Lower leg skin (tissue), 3 donors: Measurements from ENCODE around the gene ARHGAP22.

Experiments
- POLR2A ChIP-seq, 2 donors: fragments of 450-650 bp; IDR thresholded peaks; one replicate each; pipeline ENCODE4 v1.6.1; 2016 to 2017; ENCODE audit warnings: antibody characterized with exemption in 2 of 2, mild to moderate bottlenecking in 1 of 2, moderate library complexity in 1 of 2
- TF ChIP-seq, protein P1 (sequence below), 3 donors: fragments of 450-650 bp; IDR thresholded peaks; one replicate each; pipeline ENCODE4 v1.5.1; 2016; ENCODE audit warnings: antibody characterized with exemption in 3 of 3, mild to moderate bottlenecking in 3 of 3, moderate library complexity in 2 of 3

DNA sequence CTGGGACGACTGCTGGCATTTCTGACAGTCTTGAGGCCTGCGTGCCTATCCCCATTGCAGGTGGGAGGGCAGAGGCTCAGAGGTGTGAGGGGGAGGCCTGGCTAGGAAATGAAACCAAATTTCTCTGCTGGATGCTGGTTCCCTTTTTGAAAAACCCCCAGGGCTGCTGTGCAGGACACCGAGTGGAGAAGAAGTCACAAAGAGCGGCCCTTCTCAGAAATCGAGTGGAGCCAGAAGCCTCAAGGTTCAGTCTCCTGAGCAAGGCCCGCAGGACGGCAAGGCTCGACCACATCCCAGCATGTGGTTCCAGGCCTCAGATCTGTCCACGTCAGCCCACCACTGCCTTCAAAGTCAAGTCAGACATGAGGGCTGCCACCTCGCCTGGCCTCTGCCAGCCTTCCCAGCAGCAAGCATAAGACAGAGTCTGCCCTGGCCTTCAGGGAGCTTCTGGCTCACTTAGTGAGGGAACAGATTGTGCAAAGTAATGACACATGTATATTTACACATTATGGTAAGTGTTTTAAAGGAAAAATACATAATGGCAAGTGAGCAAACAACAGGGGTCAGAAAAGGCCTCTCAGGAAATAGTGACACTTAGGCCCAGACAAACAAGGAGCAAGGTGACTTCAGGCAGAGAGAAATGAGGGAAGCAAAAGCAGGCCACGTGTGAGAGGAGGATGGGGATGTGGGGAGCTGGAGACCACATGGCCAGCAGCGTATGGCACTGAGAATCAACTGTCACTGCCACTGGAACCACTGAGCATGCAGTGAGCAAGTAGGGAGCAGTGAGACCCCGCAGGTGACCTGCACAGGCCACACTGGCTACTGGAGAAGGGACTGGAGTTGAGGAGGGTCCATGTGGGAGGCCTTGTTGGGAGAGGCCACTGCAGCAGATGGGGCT, 86.7 kb downstream of the ARHGAP22 start:
- TF ChIP-seq, protein P1, sequence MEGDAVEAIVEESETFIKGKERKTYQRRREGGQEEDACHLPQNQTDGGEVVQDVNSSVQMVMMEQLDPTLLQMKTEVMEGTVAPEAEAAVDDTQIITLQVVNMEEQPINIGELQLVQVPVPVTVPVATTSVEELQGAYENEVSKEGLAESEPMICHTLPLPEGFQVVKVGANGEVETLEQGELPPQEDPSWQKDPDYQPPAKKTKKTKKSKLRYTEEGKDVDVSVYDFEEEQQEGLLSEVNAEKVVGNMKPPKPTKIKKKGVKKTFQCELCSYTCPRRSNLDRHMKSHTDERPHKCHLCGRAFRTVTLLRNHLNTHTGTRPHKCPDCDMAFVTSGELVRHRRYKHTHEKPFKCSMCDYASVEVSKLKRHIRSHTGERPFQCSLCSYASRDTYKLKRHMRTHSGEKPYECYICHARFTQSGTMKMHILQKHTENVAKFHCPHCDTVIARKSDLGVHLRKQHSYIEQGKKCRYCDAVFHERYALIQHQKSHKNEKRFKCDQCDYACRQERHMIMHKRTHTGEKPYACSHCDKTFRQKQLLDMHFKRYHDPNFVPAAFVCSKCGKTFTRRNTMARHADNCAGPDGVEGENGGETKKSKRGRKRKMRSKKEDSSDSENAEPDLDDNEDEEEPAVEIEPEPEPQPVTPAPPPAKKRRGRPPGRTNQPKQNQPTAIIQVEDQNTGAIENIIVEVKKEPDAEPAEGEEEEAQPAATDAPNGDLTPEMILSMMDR (IDR thresholded peaks at IDR 0.05) = no peak
- TF ChIP-seq POLR2A (IDR thresholded peaks at IDR 0.05) = no peak
